ENCODE data around the gene OR10T2. TPM values are rescaled to one million over a fixed set of nuclear protein-coding genes. Genes with fewer than 3 reads are reported as not detected.

OR10T2 gene
- total RNA-seq, 120 experiments from 2014 or later = not detected

Other genes starting within 250 kb of the OR10T2 start
- 1 to 10 TPM in 2 of 120 experiments, under 1 TPM in 76, not detected in 42; 0.14 to 1.2 (median 0.35) TPM for gene CD1D, start 218.6 kb downstream of the OR10T2 start, total RNA-seq
- gene CD1A, start 145.0 kb downstream of the OR10T2 start, total RNA-seq = not detected
- gene CD1C, start 109.5 kb downstream of the OR10T2 start, total RNA-seq = under 1 TPM in 4 of 120 experiments, not detected in 116; 0.32 to 0.90 (median 0.50) TPM
- gene CD1B, start 67.9 kb downstream of the OR10T2 start, total RNA-seq = not detected
- gene CD1E, start 45.6 kb downstream of the OR10T2 start, total RNA-seq = not detected
- gene OR10K2, start 26.8 kb upstream of the OR10T2 start, total RNA-seq = not detected
- gene OR10K1, start 62.4 kb upstream of the OR10T2 start, total RNA-seq = under 1 TPM in 11 of 120 experiments, not detected in 109; 0.11 to 0.28 (median 0.16) TPM
- gene OR10R2, start 72.8 kb upstream of the OR10T2 start, total RNA-seq = not detected
- not detected for gene OR6Y1, start 154.9 kb upstream of the OR10T2 start, total RNA-seq
- not detected for gene OR6P1, start 171.1 kb upstream of the OR10T2 start, total RNA-seq
- gene OR10X1, start 180.4 kb upstream of the OR10T2 start, total RNA-seq = not detected
- not detected for gene OR10Z1, start 205.8 kb upstream of the OR10T2 start, total RNA-seq